ENCODE measurements around the gene CD300E.

GRCh38 chr17:74633326-74633725 is 9.8 kb upstream of the CD300E start:
- TF ChIP-seq, protein P1, sequence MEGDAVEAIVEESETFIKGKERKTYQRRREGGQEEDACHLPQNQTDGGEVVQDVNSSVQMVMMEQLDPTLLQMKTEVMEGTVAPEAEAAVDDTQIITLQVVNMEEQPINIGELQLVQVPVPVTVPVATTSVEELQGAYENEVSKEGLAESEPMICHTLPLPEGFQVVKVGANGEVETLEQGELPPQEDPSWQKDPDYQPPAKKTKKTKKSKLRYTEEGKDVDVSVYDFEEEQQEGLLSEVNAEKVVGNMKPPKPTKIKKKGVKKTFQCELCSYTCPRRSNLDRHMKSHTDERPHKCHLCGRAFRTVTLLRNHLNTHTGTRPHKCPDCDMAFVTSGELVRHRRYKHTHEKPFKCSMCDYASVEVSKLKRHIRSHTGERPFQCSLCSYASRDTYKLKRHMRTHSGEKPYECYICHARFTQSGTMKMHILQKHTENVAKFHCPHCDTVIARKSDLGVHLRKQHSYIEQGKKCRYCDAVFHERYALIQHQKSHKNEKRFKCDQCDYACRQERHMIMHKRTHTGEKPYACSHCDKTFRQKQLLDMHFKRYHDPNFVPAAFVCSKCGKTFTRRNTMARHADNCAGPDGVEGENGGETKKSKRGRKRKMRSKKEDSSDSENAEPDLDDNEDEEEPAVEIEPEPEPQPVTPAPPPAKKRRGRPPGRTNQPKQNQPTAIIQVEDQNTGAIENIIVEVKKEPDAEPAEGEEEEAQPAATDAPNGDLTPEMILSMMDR (IDR thresholded peaks at IDR 0.05), result no peak
- TF ChIP-seq EZH2 (IDR thresholded peaks at IDR 0.05; ENCODE audit: borderline replicate concordance, insufficient read depth, low read depth, low read length, poor library complexity, severe bottlenecking), result no peak

Measured in B cell (primary cell).